Smooth muscle cell (in vitro differentiated cells): ENCODE results near the gene DHRS12. TPM values are rescaled to one million over a fixed set of nuclear protein-coding genes. Genes with fewer than 3 reads are reported as not detected.

ENCODE experiments used
- DNase-seq: peaks from one replicate; lab custom pipeline; 2025; ENCODE audit not compliant: unreplicated experiment; lab: John Stamatoyannopoulos, UW
- H2AFZ ChIP-seq: fragments of 200-600 bp; sonication (generic); 2 replicates; pipeline ENCODE4 v1.6.0; 2016; ENCODE audit warnings: antibody characterized with exemption, low read depth, mild to moderate bottlenecking
- H3F3A ChIP-seq: fragments of 200-600 bp; sonication (generic); 2 replicates; pipeline ENCODE4 v1.6.0; 2017; ENCODE audit warnings: antibody characterized with exemption, low read depth
- H3K27ac ChIP-seq: fragments of 200-600 bp; sonication (generic); 2 replicates; pipeline ENCODE4 v1.5.1; 2016; ENCODE audit warnings: low read depth, mild to moderate bottlenecking
- H3K27me3 ChIP-seq: fragments of 200-600 bp; sonication (generic); 2 replicates; pipeline ENCODE4 v1.6.1; 2016; ENCODE audit warnings: low read depth, mild to moderate bottlenecking
- H3K36me3 ChIP-seq: fragments of 200-600 bp; sonication (generic); 2 replicates; pipeline ENCODE4 v1.5.1; 2016; ENCODE audit warnings: low read depth
- H3K4me1 ChIP-seq: fragments of 200-600 bp; sonication (generic); 2 replicates; pipeline ENCODE4 v1.5.1; 2016; ENCODE audit warnings: low read depth
- H3K4me2 ChIP-seq: fragments of 200-600 bp; sonication (generic); 2 replicates; pipeline ENCODE4 v1.6.0; 2016; ENCODE audit warnings: mild to moderate bottlenecking
- H3K4me3 ChIP-seq: fragments of 200-600 bp; sonication (generic); 2 replicates; pipeline ENCODE4 v1.5.1; 2016; ENCODE audit warnings: mild to moderate bottlenecking
- H3K79me2 ChIP-seq: fragments of 200-600 bp; sonication (generic); 2 replicates; pipeline ENCODE4 v1.6.0; 2016; ENCODE audit warnings: low read depth, mild to moderate bottlenecking
- H3K9ac ChIP-seq: fragments of 200-600 bp; sonication (generic); 2 replicates; pipeline ENCODE4 v1.6.0; 2016; ENCODE audit warnings: low read depth
- H3K9me3 ChIP-seq: fragments of 200-600 bp; sonication (generic); replicated peaks from 2 replicates; pipeline ENCODE4 v1.5.1; 2016; ENCODE audit warnings: low read depth
- H4K20me1 ChIP-seq: fragments of 200-600 bp; sonication (generic); 2 replicates; pipeline ENCODE4 v1.6.0; 2016; ENCODE audit warnings: low read depth
- WGBS: methylation state at CpG from one replicate; pipeline ENCODE4 v1.1.7; 2016; ENCODE audit warnings: low lambda C conversion rate; 5-methylcytosine and 5-hydroxymethylcytosine counted together
- polyA plus RNA-seq: library from polyadenylated mRNA; unstranded; fragments of >200 nt; fragmentation: Nextera tagmentation; extraction: Ambion mirVana; gene quantifications from 2 replicates; pipeline ENCODE4 v1.2.1, GENCODE V29; 2016
- total RNA-seq: library from RNA; depleted of rRNA; stranded (reverse); fragments of >200 nt; gene quantifications from 2 replicates; pipeline ENCODE4 v1.2.3, GENCODE V29; 2014
- TF ChIP-seq, protein P1 (sequence below): fragments of 200-600 bp; sonication (generic); IDR thresholded peaks from 2 replicates; pipeline ENCODE4 v1.5.1; 2017; ENCODE audit warnings: borderline replicate concordance, mild to moderate bottlenecking, antibody characterized with exemption; ENCODE audit not compliant: insufficient read depth, poor library complexity, severe bottlenecking

The DHRS12 gene
- total and polyA plus RNA-seq, 2 experiments from 2014 or later, result 5.7 to 9.9 TPM

GRCh38 chr13:51764184-51765141 lies 39.5 kb downstream of the DHRS12 start:
- TF ChIP-seq, protein P1, sequence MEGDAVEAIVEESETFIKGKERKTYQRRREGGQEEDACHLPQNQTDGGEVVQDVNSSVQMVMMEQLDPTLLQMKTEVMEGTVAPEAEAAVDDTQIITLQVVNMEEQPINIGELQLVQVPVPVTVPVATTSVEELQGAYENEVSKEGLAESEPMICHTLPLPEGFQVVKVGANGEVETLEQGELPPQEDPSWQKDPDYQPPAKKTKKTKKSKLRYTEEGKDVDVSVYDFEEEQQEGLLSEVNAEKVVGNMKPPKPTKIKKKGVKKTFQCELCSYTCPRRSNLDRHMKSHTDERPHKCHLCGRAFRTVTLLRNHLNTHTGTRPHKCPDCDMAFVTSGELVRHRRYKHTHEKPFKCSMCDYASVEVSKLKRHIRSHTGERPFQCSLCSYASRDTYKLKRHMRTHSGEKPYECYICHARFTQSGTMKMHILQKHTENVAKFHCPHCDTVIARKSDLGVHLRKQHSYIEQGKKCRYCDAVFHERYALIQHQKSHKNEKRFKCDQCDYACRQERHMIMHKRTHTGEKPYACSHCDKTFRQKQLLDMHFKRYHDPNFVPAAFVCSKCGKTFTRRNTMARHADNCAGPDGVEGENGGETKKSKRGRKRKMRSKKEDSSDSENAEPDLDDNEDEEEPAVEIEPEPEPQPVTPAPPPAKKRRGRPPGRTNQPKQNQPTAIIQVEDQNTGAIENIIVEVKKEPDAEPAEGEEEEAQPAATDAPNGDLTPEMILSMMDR, result no peak
- peaks cover 14% of the 10 kb centered on the region for H3F3A ChIP-seq
- H3K27me3 ChIP-seq, result no peaks in the 10 kb centered on the region
- peaks cover 4% of the 10 kb centered on the region for H3K4me1 ChIP-seq
- no peak overlapping the region for H3K4me3 ChIP-seq
- H4K20me1 ChIP-seq, result no peaks in the 10 kb centered on the region
- no peaks in the 10 kb centered on the region for H3K79me2 ChIP-seq
- no peaks in the 10 kb centered on the region for H3K9me3 ChIP-seq
- peak overlapping the region; percentile 72 for H3K27ac ChIP-seq
- H3K4me2 ChIP-seq, result peak overlapping the region; percentile 73
- WGBS, result 54% methylated on average over 12 of the region's 12 CpGs
- peak overlapping the region; percentile 11 for H3K9ac ChIP-seq
- H3K36me3 ChIP-seq, result no peaks in the 10 kb centered on the region
- peak; percentile 16 for DNase-seq
- no peak overlapping the region for H2AFZ ChIP-seq

DNA sequence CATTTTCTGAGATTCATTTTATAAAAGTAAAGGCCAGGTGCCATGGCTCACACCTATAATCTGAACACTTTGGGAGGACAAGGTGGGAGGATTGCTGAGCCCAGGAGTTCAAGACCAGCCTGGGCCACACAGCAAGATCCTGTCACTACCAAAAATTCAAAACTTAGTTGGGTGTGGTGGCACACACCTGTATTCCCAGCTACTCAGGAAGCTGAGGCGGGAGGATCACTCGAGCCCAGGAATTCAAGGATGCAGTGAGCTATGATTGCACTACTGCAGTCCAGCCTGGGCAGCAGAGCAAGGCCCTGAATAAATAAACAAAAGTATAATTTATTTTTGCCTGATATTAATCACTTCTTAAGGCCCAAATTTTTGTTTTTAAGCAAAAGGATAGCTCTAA lies 40.5 kb downstream of the DHRS12 start:
- no peak overlapping the region for H3K27ac ChIP-seq
- 98% methylated on average over 2 of the region's 2 CpGs for WGBS

DNA sequence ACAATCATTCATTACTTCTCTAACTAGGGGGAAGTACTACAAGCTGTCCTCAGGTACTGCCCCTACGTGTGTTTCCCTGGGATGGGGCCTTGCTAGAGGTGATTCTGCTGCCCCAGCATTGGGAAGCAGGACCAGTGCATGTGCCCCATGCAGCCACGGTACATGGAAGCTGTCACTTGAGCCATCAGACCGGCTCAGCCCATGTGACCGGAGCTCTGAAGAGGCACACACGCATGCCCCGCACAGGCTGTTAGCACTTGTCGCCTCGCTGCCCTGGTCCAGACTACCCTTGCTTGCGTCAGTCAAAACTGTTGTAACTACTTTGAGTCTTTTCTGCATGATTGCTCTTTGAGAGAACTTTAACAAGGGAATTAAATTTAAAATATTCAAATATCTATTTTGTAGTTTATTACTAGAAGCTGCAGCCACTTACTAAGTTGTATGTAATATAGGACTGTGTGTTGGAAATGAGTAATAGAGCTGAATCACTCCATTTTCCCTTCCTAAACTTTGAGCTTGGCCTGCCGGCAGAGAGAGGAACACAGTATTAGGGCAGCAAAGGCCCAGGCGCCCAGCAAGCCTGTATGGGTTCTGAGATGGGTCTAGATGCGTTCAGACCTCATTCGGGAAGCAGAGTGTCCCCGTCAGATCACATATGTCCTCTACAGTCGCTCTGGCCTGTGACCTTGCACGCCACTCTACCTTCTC lies 42.2 kb downstream of the DHRS12 start:
- WGBS, result 95% methylated on average over 16 of the region's 16 CpGs
- no peak overlapping the region for H3K4me2 ChIP-seq
- TF ChIP-seq, protein P1, result no peak
- no peaks in the 10 kb centered on the region for H3K9me3 ChIP-seq
- no peaks in the 10 kb centered on the region for H3K36me3 ChIP-seq
- no peaks in the 10 kb centered on the region for H3K79me2 ChIP-seq
- H3K9ac ChIP-seq, result no peak overlapping the region
- peaks cover 14% of the 10 kb centered on the region for H3F3A ChIP-seq
- DNase-seq, result no peak
- H3K27me3 ChIP-seq, result no peaks in the 10 kb centered on the region
- H4K20me1 ChIP-seq, result no peaks in the 10 kb centered on the region
- no peak overlapping the region for H2AFZ ChIP-seq
- H3K27ac ChIP-seq, result no peak overlapping the region
- no peak overlapping the region for H3K4me3 ChIP-seq
- H3K4me1 ChIP-seq, result peaks cover 4% of the 10 kb centered on the region

More for the DNA sequence above, 40.5 kb downstream of the DHRS12 start:
- no peaks in the 10 kb centered on the region for H3K9me3 ChIP-seq
- no peaks in the 10 kb centered on the region for H3K36me3 ChIP-seq
- no peak for DNase-seq
- H3K27me3 ChIP-seq, result no peaks in the 10 kb centered on the region
- TF ChIP-seq, protein P1, result no peak
- no peaks in the 10 kb centered on the region for H4K20me1 ChIP-seq
- H3K4me3 ChIP-seq, result no peak overlapping the region
- H3K4me2 ChIP-seq, result no peak overlapping the region
- no peak overlapping the region for H3K9ac ChIP-seq
- no peak overlapping the region for H2AFZ ChIP-seq
- H3K4me1 ChIP-seq, result peaks cover 4% of the 10 kb centered on the region
- H3K79me2 ChIP-seq, result no peaks in the 10 kb centered on the region
- peaks cover 14% of the 10 kb centered on the region for H3F3A ChIP-seq
